Measurements from ENCODE around the gene UFSP2. TPM values are rescaled to one million over a fixed set of nuclear protein-coding genes. Genes with fewer than 3 reads are reported as not detected.
A peak's percentile ranks its signal among the peaks of the same experiment; 100 is the strongest.

The UFSP2 gene
- total and polyA plus RNA-seq, 2 donors (not counting 1 experiment from before 2014, with no cell fraction given), result 43.1 to 43.2 TPM

DNA sequence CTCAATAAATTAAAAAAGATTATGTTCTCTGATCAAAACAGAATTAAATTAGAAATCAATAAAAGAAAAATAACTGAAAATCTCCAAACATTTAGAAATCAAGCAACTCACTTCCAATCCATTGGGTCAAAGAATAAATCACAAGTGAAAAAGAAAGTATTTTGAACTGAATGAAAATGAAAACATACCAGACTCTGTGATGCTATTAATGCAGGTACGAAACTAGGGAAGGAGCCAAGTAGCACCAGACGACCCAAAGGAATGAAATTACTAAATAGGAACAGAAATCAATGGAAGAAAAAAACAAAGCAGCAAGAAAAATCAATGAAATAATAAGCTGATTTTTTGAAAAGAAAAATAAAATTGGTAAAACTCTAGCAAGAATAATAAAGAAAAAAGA is 30.4 kb upstream of the UFSP2 start:
- Histone ChIP-seq H3K36me3 (ENCODE audit: control insufficient read depth, insufficient read depth, low read length) (no peaks in the 10 kb centered on the region), H3K4me2 (ENCODE audit: extremely low read depth, insufficient read depth, low read length) (no peak overlapping the region), H3K79me2 (ENCODE audit: control insufficient read depth, insufficient read depth, low read length) (no peaks in the 10 kb centered on the region), H3K9ac (ENCODE audit: insufficient read depth, low read length) (no peak overlapping the region), H3K27ac (ENCODE audit: insufficient read depth, low read length) (no peak overlapping the region), H3K9me3 (ENCODE audit: control insufficient read depth, insufficient read depth, low read depth, low read length) (no peaks in the 10 kb centered on the region), H2AFZ (ENCODE audit: low read length) (no peak overlapping the region), H3K4me3 (replicated peaks in 1 of 4; ENCODE audit: control extremely low read depth in 1 of 4, insufficient read depth in 1 of 4, low read depth in 3 of 4, low read length in 4 of 4) (no peak overlapping the region), H4K20me1 (ENCODE audit: control insufficient read depth, extremely low read depth, insufficient read depth, low read length) (no peaks in the 10 kb centered on the region), H3K27me3 (ENCODE audit: control insufficient read depth, insufficient read depth, low read length) (no peaks in the 10 kb centered on the region), H3K4me1 (ENCODE audit: control insufficient read depth, extremely low read depth, insufficient read depth, low read length) (no peaks in the 10 kb centered on the region)
- DNase-seq (ENCODE audit: low read depth in 2 of 2), result no peak
- TF ChIP-seq, protein P1, sequence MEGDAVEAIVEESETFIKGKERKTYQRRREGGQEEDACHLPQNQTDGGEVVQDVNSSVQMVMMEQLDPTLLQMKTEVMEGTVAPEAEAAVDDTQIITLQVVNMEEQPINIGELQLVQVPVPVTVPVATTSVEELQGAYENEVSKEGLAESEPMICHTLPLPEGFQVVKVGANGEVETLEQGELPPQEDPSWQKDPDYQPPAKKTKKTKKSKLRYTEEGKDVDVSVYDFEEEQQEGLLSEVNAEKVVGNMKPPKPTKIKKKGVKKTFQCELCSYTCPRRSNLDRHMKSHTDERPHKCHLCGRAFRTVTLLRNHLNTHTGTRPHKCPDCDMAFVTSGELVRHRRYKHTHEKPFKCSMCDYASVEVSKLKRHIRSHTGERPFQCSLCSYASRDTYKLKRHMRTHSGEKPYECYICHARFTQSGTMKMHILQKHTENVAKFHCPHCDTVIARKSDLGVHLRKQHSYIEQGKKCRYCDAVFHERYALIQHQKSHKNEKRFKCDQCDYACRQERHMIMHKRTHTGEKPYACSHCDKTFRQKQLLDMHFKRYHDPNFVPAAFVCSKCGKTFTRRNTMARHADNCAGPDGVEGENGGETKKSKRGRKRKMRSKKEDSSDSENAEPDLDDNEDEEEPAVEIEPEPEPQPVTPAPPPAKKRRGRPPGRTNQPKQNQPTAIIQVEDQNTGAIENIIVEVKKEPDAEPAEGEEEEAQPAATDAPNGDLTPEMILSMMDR (conservative IDR thresholded peaks at IDR 0.05 in 1 of 2, IDR thresholded peaks at IDR 0.05 in 1 of 2; ENCODE audit: low read depth in 1 of 2, low read length in 2 of 2), result no peak
- TF ChIP-seq EZH2 (IDR thresholded peaks at IDR 0.05; ENCODE audit: low read length, missing control alignments), result no peak

DNA sequence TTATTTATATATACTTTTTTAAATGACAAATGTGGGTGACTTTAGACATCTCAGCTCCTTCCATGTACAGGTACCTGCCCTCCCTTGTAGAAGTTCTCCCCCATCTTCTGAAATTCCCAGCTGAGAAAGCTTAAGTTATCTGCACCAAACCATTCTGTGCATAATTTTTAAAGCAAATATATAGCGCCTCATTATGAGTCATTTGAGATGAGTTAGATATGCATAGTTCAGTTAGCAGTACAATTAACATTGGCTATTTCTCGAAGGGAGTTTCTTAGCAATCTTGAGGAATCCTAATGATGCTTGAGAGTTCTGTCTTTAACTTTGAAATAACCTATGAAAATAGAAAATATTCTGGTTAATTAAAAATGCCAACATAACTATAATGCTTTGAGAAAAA is 19.4 kb upstream of the UFSP2 start:
- Histone ChIP-seq H3K27me3 (ENCODE audit: control insufficient read depth, insufficient read depth, low read length) (no peaks in the 10 kb centered on the region), H3K4me3 (replicated peaks in 1 of 4; ENCODE audit: control extremely low read depth in 1 of 4, insufficient read depth in 1 of 4, low read depth in 3 of 4, low read length in 4 of 4) (no peak overlapping the region), H2AFZ (ENCODE audit: low read length) (no peak overlapping the region), H3K27ac (ENCODE audit: insufficient read depth, low read length) (no peak overlapping the region), H3K79me2 (ENCODE audit: control insufficient read depth, insufficient read depth, low read length) (no peaks in the 10 kb centered on the region), H3K9me3 (ENCODE audit: control insufficient read depth, insufficient read depth, low read depth, low read length) (no peaks in the 10 kb centered on the region), H3K36me3 (ENCODE audit: control insufficient read depth, insufficient read depth, low read length) (no peaks in the 10 kb centered on the region), H3K4me1 (ENCODE audit: control insufficient read depth, extremely low read depth, insufficient read depth, low read length) (no peaks in the 10 kb centered on the region), H4K20me1 (ENCODE audit: control insufficient read depth, extremely low read depth, insufficient read depth, low read length) (no peaks in the 10 kb centered on the region), H3K4me2 (ENCODE audit: extremely low read depth, insufficient read depth, low read length) (no peak overlapping the region), H3K9ac (ENCODE audit: insufficient read depth, low read length) (no peak overlapping the region)
- TF ChIP-seq, protein P1 (conservative IDR thresholded peaks at IDR 0.05 in 1 of 2, IDR thresholded peaks at IDR 0.05 in 1 of 2; ENCODE audit: low read depth in 1 of 2, low read length in 2 of 2), result no peak
- TF ChIP-seq EZH2 (IDR thresholded peaks at IDR 0.05; ENCODE audit: low read length, missing control alignments), result no peak
- peak in 1 of 2 donors; percentile 6 for DNase-seq (ENCODE audit: low read depth in 2 of 2)

- no peaks in the 10 kb centered on the region for H3K27me3 ChIP-seq (ENCODE audit: control insufficient read depth, insufficient read depth, low read length)
- no peak overlapping the region for H3K4me2 ChIP-seq (ENCODE audit: extremely low read depth, insufficient read depth, low read length)
- H3K79me2 ChIP-seq (ENCODE audit: control insufficient read depth, insufficient read depth, low read length), result no peaks in the 10 kb centered on the region
- H3K9ac ChIP-seq (ENCODE audit: insufficient read depth, low read length), result no peak overlapping the region
- no peaks in the 10 kb centered on the region for H3K4me1 ChIP-seq (ENCODE audit: control insufficient read depth, extremely low read depth, insufficient read depth, low read length)
- no peak overlapping the region for H3K27ac ChIP-seq (ENCODE audit: insufficient read depth, low read length)
- no peaks in the 10 kb centered on the region for H4K20me1 ChIP-seq (ENCODE audit: control insufficient read depth, extremely low read depth, insufficient read depth, low read length)
- no peak overlapping the region for H3K4me3 ChIP-seq (replicated peaks in 1 of 4; ENCODE audit: control extremely low read depth in 1 of 4, insufficient read depth in 1 of 4, low read depth in 3 of 4, low read length in 4 of 4)
- no peak for TF ChIP-seq EZH2 (IDR thresholded peaks at IDR 0.05; ENCODE audit: low read length, missing control alignments)
- TF ChIP-seq, protein P1 (conservative IDR thresholded peaks at IDR 0.05 in 1 of 2, IDR thresholded peaks at IDR 0.05 in 1 of 2; ENCODE audit: low read depth in 1 of 2, low read length in 2 of 2), result no peak
- H2AFZ ChIP-seq (ENCODE audit: low read length), result no peak overlapping the region
- no peak for DNase-seq (ENCODE audit: low read depth in 2 of 2)
- no peaks in the 10 kb centered on the region for H3K9me3 ChIP-seq (ENCODE audit: control insufficient read depth, insufficient read depth, low read depth, low read length)
- no peaks in the 10 kb centered on the region for H3K36me3 ChIP-seq (ENCODE audit: control insufficient read depth, insufficient read depth, low read length)
Observed at GRCh38 chr4:185441479-185441878, 15.7 kb upstream of the UFSP2 start.
